HepG2 (cell line): ENCODE results near the gene DCAF7. TPM values are rescaled to one million over a fixed set of nuclear protein-coding genes. Genes with fewer than 3 reads are reported as not detected.
A peak's percentile ranks its signal among the peaks of the same experiment; 100 is the strongest.

Experiments used
- AFF4 ChIP-seq: sonication (generic); formaldehyde crosslinking; IDR thresholded peaks from 2 replicates; pipeline ENCODE4 v1.4.0; 2020; ENCODE audit warnings: missing genetic modification reagents
- AGO1 ChIP-seq: fragments of 200-400 bp; formaldehyde crosslinking; IDR thresholded peaks from 2 replicates; pipeline ENCODE4 v1.6.1; 2017; ENCODE audit warnings: mild to moderate bottlenecking, low read depth, low read length, moderate library complexity; ENCODE audit not compliant: poor library complexity, severe bottlenecking
- DMAP1 ChIP-seq: IDR thresholded peaks from 2 replicates; pipeline ENCODE4 v1.6.1; 2016
- ELF1 ChIP-seq: sonication (generic); formaldehyde crosslinking; IDR thresholded peaks from 2 replicates; pipeline ENCODE4 v1.4.0; 2020; ENCODE audit warnings: missing genetic modification reagents
- GABPA ChIP-seq, 2 experiments: IDR thresholded peaks; 2 replicates each; pipeline ENCODE4 v1.6.1; 2011 to 2016; ENCODE audit warnings: low read depth in 2 of 2, low read length in 1 of 2, missing biosample characterization in 1 of 2, missing genetic modification characterization in 1 of 2
- GATAD2A ChIP-seq: IDR thresholded peaks from 2 replicates; pipeline ENCODE4 v1.6.1; 2016
- NR2F6 ChIP-seq, 2 experiments: IDR thresholded peaks; 2 replicates each; pipeline ENCODE4 v1.6.1; 2016; ENCODE audit warnings: antibody characterized with exemption in 1 of 2, mild to moderate bottlenecking in 1 of 2
- SNAPC4 ChIP-seq: sonication (generic); formaldehyde crosslinking; IDR thresholded peaks from 2 replicates; pipeline ENCODE4 v1.4.0; 2020; ENCODE audit warnings: mild to moderate bottlenecking, missing genetic modification reagents
- SP140L ChIP-seq: sonication (generic); formaldehyde crosslinking; IDR thresholded peaks from 2 replicates; pipeline ENCODE4 v1.4.0; 2020; ENCODE audit warnings: missing genetic modification reagents, borderline replicate concordance
- STAT6 ChIP-seq: sonication (generic); formaldehyde crosslinking; IDR thresholded peaks from 2 replicates; pipeline ENCODE4 v1.4.0; 2020; ENCODE audit warnings: missing genetic modification reagents, mild to moderate bottlenecking, borderline replicate concordance
- UBTF ChIP-seq: sonication (generic); formaldehyde crosslinking; IDR thresholded peaks from 2 replicates; pipeline ENCODE4 v1.4.0; 2020; ENCODE audit warnings: mild to moderate bottlenecking, missing genetic modification reagents
- ZFP1 ChIP-seq: IDR thresholded peaks from 2 replicates; pipeline ENCODE4 v1.6.1; 2016
- ZNF878 ChIP-seq: sonication (generic); formaldehyde crosslinking; IDR thresholded peaks from 2 replicates; pipeline ENCODE4 v1.8.1; 2023; ENCODE audit warnings: mild to moderate bottlenecking, missing genetic modification reagents, moderate library complexity
- polyA plus RNA-seq, 8 experiments: library from polyadenylated mRNA; depleted of rRNA in 3 of 8; stranded (reverse) in 7 of 8; unstranded in 1 of 8; fragments of >200 nt; fragmentation: Illumina TruSeq in 4 of 8; extraction: Trizol in 4 of 8; gene quantifications; 2 replicates each; pipeline versions ENCODE4 v1.2.1 to v1.2.3, GENCODE V29; 2011 to 2016; ENCODE audit warnings: low read depth in 4 of 8, missing spikeins in 1 of 8, mixed read lengths in 1 of 8; ENCODE audit not compliant: insufficient read depth in 1 of 8
- total RNA-seq, 5 experiments: library from RNA; depleted of rRNA; stranded (reverse); fragments of >200 nt; fragmentation: Illumina TruSeq; extraction: Trizol; gene quantifications; 2 replicates each; pipeline ENCODE4 v1.2.3, GENCODE V29; 2016; ENCODE audit warnings: low read depth in 1 of 5

Gene DCAF7
- total and polyA plus RNA-seq, 2 of the 13 experiments (the other 11 are each of a cell fraction or from before 2014, with no cell fraction given), result 55.2 to 73.4 TPM

DNA sequence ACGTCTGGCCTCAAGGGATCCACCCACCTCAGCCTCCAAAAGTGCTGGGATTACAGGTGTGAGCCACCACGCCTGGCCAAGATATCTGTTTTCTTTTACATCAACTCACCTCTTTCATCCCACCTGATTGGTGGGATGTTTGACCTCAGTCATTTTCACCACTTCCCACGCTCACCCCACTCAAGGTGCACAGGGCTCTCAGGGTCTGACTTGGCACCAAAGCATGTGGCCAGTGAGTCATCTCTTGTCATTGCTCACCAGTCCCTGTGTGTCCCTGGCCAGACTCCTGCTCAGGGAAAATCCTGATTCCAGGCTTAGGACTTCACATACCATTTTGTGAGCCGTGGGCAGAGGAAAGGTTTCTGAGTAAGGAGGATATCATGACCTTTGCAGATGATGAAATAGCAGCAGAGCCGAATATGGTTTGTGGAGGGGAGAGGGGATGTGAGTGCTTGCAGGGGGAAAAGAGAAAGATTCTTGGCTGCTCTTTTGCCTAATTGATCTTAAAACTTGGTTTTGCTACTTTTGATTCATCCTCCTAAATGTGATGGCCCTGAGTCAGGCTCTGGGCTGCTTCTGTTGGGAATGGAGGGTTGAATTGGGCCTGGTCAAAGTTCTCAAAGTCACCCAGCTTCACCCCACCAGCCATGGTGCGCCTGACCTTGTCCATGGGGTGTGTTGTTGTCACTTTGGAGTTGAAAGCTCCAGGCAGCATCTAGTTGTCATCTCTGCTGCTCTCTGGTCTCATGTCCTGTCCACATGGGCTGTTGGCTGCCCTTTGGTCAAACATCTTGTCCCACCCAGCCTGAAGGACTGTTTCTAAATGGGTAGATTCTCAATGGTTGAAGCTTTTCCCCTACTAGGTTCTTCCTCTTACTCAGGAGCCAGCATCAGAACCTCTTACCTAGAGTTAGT lies 33.1 kb upstream of the DCAF7 start (continued):
- no peak for TF ChIP-seq STAT6 (CRISPR knock-in tag)
- no peak for TF ChIP-seq DMAP1
- TF ChIP-seq AFF4 (CRISPR knock-in tag), result no peak
- peak; percentile 16; the same call in 1 of the 2 replicates for TF ChIP-seq NR2F6 (IDR thresholded peaks at IDR 0.05)
- peak; percentile 70 for TF ChIP-seq NR2F6 (CRISPR knock-in tag; IDR thresholded peaks at IDR 0.05)
- no peak; the same call in 1 of the 2 replicates for TF ChIP-seq UBTF
- 0 out of 2 replicates have a peak, but pooled peaks have one; percentile 6 for TF ChIP-seq ELF1 (CRISPR knock-in tag)
- TF ChIP-seq GABPA (IDR thresholded peaks at IDR 0.05; ENCODE audit: low read depth, low read length), result no peak
- no peak for TF ChIP-seq GABPA (CRISPR knock-in tag; IDR thresholded peaks at IDR 0.05; ENCODE audit: low read depth)
- no peak for TF ChIP-seq ZFP1 (CRISPR knock-in tag)
- peak; percentile 69; the same call in 1 of the 2 replicates for TF ChIP-seq ZNF878
- no peak for TF ChIP-seq AGO1
- no peak; the same call in 1 of the 2 replicates for TF ChIP-seq GATAD2A
- TF ChIP-seq SNAPC4, result no peak
- TF ChIP-seq SP140L (CRISPR knock-in tag), result no peak
